GM18520 (cell line): ENCODE measurements around the gene WNK2.

Source experiments
- ATAC-seq: cut with Tn5 transposase; IDR thresholded peaks from one replicate; pipeline ENCODE4 v1.9.1; 2021; ENCODE audit not compliant: unreplicated experiment

Gene WNK2

GRCh38 chr9:93198117-93198837 is 14.3 kb downstream of the WNK2 start:
- no peak for ATAC-seq

DNA sequence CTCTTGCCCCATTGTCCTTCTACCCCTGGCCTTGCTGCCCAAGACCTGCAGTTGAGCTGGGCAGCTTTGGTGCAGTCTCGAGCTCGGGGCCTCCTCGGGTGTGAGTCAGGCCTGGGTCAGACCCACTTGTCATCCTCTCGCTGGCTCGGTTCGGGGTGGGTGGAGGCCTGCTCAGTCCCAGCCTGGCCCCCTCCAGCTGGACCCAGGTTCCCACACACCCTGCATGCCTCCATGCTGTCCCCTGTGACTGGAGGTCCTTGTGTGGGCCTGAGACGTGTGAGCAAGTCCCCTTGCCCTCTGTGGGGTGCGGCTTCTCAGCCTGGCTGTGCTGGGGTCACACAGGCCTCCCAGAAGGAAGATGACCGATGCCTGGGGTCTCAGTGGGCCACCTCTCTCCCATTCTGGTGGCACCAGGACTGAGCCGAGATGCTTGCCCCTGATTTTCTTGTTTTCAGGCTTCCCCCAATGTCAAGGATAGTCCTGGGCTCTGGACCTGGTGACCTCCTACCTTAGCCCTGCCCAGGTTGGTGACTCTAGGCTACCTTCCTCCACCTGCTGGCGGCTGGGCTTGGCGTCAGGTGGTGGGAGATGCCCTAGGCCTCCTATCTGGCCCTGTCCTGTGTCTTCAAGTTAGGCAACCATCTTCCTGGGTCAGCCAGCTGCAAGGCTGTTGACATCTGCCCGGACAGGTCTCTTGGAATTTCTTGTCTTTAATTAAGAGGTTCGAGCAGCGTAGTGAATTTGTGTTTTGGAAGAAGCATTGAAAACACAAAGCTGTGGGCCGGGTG is 15.1 kb downstream of the WNK2 start:
- ATAC-seq, result no peak

- ATAC-seq, result no peak
Observed at GRCh38 chr9:93200449-93200742, 16.5 kb downstream of the WNK2 start.

DNA sequence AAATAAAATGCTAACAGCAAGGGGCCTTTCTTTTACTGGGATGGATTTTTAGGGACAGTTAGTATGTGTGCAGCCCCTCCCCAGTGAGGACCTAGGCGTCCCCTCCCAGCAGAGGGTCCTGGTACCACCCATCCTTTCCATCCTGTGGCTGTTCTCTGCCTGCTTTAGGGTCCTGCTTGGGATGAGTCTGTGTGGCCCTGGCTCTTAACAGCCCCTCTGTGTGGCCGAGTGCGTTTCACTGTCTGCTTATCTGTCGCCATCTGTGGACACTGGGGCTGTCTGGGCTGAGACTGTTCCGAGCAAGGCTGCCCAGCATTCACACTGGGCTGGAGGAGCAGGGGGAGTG is 17.0 kb downstream of the WNK2 start:
- no peak for ATAC-seq

- no peak for ATAC-seq
Observed at GRCh38 chr9:93203026-93203717, 19.2 kb downstream of the WNK2 start.

DNA sequence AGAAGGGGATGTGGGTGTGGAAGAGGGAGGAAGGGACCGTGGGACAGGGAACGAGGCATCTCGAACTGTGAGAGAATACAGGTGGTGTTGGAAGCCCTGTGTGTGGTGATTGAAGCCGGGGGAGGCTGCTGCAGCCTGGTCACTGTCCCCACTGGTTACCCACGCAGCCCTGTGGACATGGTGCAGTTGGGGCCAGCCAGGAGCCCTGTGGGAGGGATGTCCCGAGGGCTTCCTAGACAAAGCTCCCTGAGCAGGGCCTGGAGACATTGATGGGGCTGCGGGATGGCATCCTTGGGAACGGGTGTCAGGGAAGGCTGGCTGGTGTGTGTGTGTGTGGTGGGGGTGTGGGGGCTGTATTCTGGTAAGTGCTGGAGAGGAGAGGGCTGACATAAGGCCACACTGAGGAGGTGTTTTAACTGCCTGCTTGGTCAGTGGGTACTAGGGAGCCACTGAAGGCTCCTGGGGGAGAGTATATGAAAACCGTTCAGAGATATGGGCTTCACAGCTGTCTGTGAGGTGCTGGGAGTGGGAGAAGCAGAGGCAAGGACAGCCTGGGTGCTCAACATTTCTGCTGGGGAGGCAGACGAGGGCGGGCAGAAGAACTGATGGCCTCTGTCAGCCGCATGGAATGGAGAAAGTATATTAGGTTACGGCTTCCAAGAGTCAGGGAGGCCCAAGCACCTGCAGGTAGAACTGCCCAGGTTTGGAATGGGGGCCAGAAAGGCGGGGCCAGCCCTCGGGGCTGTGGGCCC is 20.0 kb downstream of the WNK2 start:
- ATAC-seq, result no peak

- no peak for ATAC-seq
Observed at GRCh38 chr9:93204470-93205043, 20.6 kb downstream of the WNK2 start.

GRCh38 chr9:93205045-93205768 is 21.3 kb downstream of the WNK2 start:
- no peak for ATAC-seq

DNA sequence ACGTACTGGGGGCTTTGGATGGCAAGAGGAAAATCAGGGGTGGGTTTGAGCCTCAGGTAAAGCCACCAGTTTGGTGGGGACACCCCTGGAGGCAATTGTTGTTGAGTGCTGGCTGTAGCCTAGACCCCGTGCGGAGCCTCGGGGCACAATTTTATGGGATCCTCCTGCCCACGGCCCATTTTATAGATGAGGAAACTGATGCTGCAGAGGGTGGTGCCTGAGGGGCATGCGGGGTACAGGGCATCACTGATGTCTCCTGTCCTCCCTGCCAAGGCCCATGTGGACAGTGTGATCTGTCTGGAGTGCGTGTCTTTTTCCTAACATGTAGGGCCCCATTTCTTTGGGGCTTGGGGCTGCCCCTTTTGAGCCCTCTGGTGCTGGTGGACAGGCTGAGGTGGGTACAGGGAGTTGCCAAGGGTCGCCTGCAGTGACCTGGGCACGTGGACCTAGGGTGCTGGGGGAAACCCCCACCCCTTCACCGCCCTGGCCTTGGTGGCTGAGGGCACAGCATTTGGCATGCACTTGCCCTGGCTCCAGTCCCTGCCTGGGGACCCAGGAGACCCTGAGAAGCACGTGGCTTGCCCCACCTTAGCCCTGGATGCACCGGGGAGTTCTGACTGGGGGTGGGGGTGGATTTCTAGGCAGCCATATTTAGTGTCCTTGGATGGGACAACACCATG is 22.1 kb downstream of the WNK2 start:
- no peak for ATAC-seq

GRCh38 chr9:93206576-93207155 is 22.7 kb downstream of the WNK2 start:
- no peak for ATAC-seq

GRCh38 chr9:93207326-93207814 is 23.4 kb downstream of the WNK2 start:
- ATAC-seq, result no peak

- ATAC-seq, result no peak
Observed at GRCh38 chr9:93207860-93208734, 24.2 kb downstream of the WNK2 start.

GRCh38 chr9:93209097-93209496 is 25.2 kb downstream of the WNK2 start:
- ATAC-seq, result no peak

- ATAC-seq, result no peak
Observed at GRCh38 chr9:93209576-93210323, 25.8 kb downstream of the WNK2 start.

- no peak for ATAC-seq
Observed at GRCh38 chr9:93210324-93210973, 26.5 kb downstream of the WNK2 start.

DNA sequence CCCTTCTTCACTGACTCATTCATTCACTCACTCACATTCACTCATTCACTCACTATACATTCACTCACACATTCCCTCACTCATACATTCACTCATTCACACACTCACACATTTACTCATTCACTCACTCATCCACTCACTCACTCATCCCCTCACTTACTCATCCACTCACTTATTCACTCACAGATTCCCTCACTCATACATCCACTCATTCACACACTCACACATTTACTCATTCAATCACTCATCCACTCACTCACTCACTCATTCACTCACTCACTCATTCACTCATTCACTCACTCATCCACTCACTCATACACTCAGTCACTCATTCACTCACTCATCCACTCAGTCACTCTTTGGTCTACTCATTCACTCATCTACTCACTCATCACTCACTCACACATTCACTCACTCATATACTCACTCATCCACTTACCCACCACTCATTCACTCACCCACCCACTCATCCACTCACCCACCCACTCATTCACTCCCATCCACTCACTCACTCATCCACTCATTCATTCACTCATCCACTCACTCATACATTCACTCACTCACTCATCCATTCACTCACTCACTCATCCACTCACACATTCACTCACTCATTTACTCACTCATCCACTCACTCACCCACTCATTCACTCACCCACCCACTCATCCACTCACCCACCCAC is 27.2 kb downstream of the WNK2 start:
- no peak for ATAC-seq

- no peak for ATAC-seq
Observed at GRCh38 chr9:93211654-93212001, 27.7 kb downstream of the WNK2 start.
